GM19372 (cell line): ENCODE measurements around the gene WSCD1.

Experiments
- ATAC-seq: cut with Tn5 transposase; IDR thresholded peaks from one replicate; pipeline ENCODE4 v1.9.1; 2021; ENCODE audit warnings: mild to moderate bottlenecking, low read depth, moderate library complexity; ENCODE audit not compliant: unreplicated experiment

WSCD1 gene

GRCh38 chr17:6147042-6147441 lies 76.9 kb downstream of the WSCD1 start:
- ATAC-seq = no peak

DNA sequence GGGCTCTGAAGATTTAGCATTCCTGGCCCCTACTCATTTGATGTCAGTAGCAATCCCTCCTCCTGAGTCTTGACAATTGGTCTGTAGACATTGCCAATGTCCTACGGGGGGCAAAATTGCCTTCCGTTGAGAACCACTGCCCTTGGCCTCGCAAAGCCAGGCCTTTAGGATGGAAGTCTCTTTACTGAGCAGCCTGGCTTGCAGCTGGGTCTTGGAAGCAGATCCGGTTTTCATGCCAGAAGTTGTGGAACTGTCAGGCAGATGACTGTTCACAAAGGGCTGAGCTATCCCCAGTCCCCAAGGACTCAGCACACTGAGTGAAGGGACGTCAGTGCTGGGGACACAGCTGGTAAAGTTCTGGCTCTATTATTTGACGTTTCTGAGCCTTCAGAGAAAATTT lies 83.2 kb downstream of the WSCD1 start:
- ATAC-seq = no peak

DNA sequence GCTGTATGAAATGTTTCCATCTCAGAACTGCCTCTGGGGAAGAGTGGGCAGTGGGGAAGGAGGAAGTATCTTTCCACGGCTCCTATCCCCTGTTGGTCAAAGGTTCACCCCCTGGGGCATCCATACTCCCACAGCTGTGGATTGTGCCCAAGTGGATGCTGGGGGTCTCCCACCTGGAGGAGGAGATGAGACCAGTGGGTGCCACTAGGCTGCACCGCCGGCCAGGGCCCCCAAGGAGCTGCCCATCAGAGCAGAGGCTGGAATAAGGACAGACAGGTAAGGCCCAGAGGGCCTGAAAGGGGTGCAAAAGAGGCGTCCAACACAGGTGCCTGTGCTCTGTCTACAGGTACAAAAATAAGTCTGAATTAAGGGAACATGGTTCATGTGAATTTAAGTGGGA lies 87.5 kb downstream of the WSCD1 start:
- ATAC-seq = no peak

DNA sequence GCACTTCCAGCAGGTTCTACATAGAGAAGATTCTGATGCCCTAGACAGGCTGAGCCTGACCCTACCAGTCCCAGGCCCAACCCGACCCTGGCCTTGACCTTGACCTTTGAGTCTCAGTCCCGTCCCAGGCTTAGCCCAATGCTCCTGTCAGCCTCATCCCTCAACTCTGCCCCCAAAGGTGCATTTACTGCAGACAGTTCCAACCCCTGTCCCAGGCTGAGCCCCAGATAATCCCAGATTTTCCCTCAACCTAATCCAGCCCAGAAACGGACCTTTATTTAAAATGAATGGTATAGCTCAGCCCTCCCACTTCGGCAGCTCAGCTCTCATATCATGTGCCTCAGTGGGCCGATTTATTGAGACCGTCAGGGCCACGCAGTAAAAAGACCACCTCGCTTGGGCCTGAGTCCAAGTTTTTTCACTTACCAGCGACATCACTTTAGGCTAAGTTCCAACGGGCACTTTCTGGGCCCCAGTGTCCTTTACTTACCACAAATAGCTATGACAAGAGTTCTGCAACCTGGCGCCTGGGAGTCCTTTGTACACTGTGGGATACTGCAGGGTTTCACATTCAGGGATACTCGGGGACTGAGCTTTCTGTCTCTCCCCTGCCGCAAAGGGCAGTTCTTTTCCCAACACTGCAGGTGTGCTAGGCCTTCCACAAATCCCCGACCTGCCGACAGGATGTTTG lies 89.5 kb downstream of the WSCD1 start:
- ATAC-seq = no peak

DNA sequence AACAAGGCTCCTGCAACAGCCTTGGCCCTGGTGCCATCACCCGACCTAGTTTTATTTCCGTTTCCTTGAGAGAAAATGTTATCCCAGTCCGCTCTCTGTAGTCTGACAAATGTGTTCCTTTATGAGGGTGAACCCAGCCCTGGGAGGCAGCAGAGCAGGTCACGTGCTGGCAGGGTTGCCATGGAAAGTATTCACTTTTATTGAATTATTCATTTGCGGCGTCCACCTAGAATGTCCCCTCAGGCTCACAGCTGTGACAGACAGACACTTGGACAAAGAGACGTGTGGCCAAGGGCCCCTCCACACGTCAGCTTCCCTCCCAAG lies 90.0 kb downstream of the WSCD1 start:
- no peak for ATAC-seq

- ATAC-seq = no peak
These were observed 91.0 kb downstream of the WSCD1 start for GRCh38 chr17:6160911-6161855.

DNA sequence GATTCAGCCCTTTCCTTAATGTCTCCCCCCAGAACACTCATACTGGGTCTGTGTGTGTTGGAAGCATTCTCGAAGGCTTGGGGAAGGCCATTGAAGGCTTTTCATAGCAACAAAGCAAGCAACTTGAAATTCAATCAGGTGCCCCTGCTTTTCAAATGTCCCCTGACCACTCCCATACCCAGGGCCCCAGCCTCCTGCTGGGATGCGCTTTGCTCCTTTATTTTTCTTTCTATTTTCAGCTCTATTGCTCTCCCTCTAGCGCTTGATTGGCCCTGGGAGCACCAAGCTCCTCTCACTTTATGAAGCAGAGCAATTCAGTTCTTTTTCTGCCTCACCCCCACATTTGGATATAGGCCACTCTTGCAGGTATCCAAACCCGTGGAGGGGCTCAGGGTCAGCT lies 92.0 kb downstream of the WSCD1 start:
- no peak for ATAC-seq

- ATAC-seq = no peak
These were observed 92.7 kb downstream of the WSCD1 start for GRCh38 chr17:6162892-6163291.

DNA sequence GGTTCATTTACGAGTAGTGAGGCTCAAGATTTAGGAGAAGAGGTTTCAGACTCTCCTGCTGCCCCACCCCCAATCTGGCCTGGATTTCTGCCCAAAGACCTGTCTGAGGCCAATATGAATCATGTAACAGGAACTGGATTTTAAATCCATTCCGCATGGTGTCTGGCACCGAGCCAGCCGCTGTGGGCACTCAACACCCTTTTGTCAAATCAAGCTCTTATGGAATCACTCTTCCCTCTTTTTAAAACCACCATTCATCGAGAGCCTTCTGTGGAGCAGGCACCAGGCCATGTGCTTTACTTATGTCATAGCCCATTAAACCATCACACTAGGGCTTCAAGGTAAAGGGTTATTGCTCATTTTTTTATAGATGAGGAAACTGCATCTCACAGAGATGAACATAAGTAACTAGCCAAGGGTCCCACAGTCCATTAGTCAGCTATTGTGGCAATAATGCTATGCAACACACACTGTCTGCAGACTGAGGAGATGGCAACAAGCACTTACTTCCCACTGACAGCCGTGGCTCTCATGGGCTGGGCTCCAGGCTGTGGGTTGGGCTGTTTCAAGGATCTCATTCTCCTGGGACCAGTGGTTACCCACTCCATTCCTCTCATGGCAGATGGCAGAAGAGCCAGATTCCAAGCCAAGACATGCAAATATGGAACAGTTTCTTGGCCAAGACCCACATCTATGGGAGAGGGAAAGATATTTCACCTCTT lies 93.6 kb downstream of the WSCD1 start:
- ATAC-seq = no peak

GRCh38 chr17:6164996-6165395 lies 94.8 kb downstream of the WSCD1 start:
- ATAC-seq = no peak

- ATAC-seq = no peak
These were observed 95.6 kb downstream of the WSCD1 start for GRCh38 chr17:6165806-6166205.

- no peak for ATAC-seq
These were observed 96.5 kb downstream of the WSCD1 start for GRCh38 chr17:6166492-6167179.

- ATAC-seq = no peak
These were observed 98.1 kb downstream of the WSCD1 start for GRCh38 chr17:6168296-6168695.

GRCh38 chr17:6170349-6170748 lies 100.2 kb downstream of the WSCD1 start:
- ATAC-seq = no peak

DNA sequence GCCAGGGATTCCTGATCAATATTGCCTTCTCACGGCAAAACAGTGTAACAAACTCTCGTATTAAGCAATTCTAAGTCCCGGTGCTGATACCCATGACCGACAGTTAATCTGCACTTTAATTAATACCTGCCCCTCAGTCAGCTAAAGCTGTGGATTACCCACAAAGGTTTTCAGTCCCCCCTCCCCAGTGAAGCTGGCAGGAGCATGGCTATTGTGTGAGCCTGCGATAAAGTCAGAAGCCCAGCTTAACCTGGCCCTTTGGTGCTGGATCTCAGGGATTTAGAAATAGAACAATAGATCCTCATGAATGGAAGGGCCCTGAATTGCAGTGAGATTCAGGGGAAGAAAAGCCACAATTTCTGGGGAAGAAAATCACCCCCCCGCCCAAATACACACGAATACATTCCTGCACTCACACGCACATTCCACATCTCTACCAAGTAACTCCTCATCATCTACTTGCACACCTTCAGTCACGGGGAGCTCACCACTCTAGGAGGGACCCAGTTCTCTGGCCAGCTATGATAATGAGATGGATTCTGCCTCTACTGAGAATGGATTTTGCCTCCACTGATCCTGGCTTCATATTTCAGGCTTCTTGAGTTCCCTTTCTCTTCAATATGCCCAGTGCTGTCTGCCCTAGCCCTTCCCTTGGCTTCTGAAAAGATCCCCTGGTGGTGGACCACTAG lies 102.6 kb downstream of the WSCD1 start:
- ATAC-seq = no peak

DNA sequence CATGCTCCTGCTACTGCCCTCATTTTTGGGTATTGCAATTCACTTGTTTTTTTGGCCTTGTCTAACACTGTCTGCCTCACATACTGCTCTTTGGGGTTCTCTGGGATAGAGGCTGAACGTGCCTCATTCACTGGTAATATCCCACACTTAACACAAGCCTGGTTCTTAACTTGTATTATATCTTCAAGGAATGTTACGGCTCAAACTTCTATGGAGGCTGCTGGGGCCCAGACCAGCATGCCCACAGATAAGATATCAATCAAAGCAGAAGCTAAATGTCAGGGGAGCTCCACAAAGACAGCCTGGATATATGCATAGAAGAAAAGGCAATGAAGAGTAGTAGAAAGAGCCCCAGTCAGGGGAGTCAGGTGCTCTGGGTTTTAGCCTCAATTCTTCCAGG lies 103.5 kb downstream of the WSCD1 start:
- no peak for ATAC-seq
